Measurements from ENCODE around the gene AXIN2. TPM values are rescaled to one million over a fixed set of nuclear protein-coding genes. Genes with fewer than 3 reads are reported as not detected.

AXIN2 gene
- total RNA-seq, 1 donor from 2014 or later, result 18.0 TPM

DNA sequence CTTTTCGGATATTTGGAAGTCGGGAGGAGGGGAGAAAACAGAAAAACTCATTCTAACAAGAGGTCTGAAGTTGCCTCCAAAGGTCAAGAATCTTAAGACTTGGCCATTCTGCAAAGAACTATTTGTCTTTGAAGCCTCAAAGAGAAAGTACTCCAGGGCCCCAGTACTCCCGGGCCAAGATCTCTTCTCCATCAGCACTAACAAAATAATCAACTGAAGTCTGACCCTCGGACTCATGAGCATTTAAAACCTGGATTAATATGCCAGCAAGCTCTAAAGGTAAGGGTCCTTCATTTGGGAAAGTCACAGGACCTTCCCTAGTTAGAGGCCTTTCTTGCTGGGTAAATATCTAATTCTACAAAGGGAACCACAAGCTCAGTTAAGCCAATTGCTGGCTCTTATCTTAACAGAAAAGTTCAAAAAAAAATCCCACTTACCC, 4.5 kb downstream of the AXIN2 start:
- no peak for DNase-seq (ENCODE audit: low spot score)
- no peak for ATAC-seq
- intact Hi-C loops (cut with DNase I), result no loop called here

DNA sequence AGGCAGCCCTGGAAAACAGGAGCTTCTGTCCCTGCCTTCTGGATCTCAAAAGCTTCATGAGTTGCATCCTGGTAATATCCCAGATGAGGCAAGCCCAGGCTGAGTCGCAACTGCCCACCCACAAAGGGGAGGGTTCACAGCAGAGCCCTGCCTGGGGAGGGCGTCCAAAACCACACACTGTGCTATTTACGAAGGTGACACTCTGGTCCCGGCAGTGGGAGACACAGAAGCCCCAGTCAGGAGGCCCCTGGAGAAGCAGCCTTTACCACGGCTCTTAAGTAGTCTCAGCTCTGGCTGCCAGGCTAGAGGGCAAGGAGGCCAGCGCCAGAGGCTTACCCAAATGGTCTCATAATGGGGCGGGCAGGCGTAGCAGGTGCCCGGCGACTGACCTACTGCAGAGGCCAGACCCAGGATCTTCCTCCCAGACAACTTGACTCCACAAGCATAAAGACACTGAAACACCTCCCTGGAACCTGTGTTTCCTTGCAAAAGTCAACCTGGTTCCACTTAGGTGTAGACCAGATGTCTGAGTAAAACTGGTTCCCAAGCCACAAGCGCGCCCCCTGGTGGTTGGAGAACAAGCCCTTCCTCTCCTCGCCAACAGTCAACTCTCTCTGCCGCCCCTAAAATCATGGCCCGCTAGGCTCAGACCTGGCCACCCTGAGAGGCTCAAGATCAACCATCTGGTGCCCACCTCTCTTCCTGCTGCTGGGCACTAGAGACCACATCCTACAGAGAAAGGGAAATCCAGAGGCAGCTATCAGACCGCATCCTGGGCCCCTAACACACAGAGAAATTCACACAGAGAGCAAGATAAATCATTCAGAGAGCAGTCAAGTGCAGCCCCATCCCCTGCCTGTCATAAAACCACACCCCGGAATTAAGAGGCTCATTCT, 5.2 kb downstream of the AXIN2 start:
- DNase-seq (ENCODE audit: low spot score) (peak; percentile 89), ATAC-seq (peak; percentile 37)
- intact Hi-C loops (cut with DNase I), result no loop called here

DNA sequence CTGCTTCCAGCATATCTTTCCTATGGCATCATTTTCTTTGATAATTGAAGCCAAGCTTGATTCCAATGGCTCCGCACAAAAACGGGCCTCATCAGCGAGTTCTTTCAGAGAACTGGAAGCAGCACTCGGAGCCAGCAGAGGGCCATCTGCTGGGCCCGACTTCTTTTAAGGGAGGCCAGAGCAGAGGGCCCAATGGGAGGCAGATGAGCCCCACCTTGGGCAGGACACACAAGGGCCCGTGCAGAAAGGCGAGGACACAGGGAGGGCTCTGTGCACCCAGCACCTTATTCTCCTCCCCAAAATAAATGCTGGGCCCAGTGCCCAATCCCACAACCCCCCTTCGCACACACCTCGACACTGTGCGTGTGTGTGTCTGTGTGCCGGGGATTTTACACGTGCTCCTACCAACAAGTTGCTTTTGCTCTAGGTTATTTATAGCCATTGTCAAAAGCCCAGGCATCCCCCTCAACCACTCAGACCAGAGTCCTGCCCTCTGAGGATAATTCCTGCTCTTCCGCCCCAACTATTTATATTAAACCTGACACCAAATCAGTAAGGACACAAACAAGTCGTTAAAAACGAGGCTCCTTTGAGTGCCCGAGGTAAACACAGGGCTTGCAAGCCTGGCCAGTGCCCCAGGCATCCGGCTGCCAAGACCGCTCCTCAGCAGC, 6.8 kb downstream of the AXIN2 start:
- no peak for DNase-seq (ENCODE audit: low spot score)
- intact Hi-C loops (cut with DNase I), result no loop called here
- peak; percentile 36 for ATAC-seq

DNA sequence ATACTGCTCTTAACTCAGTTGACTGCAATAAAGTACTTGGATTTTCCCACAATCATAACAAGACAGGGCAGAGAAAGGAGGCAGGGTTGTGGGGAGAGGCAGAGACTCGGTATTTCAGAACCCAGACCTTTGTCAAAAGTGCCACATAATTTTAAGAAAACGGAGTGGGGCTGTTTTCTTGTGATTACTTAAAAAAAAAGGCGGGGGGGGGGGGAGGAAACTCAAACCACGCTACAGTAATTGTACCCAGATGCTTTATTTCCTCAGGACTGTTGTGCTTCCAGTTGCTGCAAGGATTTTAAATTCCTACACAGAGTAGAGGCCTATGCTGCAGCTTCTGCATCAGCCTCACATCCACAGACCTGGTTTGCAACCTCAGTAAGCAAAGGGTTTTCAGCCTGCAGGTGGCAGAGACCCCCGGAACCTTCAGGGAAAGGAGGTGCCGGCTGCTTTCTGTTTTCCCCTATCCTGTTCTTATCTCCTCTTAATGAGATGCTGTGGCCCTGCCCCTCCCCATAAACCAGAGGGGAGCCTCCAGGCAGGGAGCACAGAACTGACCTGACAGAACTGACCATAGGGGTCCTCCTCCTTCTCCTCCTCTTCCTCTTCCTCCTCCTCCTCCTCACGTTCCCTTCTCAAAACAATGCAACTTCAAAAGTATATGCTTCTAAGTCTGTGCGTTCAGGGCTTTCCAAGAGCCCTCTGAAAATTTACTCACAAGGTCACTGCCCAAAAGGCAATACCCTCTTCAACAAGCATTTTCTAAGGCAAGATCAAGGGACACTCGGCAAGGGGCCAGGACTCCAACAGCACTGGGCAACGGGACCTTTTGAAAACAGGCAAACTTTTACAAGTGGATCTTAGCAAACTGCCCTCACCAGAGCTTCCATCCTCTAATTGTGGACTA, 7.5 kb downstream of the AXIN2 start:
- intact Hi-C loops (cut with DNase I), result no loop called here
- DNase-seq (ENCODE audit: low spot score) (no peak), ATAC-seq (peak; percentile 24)

DNA sequence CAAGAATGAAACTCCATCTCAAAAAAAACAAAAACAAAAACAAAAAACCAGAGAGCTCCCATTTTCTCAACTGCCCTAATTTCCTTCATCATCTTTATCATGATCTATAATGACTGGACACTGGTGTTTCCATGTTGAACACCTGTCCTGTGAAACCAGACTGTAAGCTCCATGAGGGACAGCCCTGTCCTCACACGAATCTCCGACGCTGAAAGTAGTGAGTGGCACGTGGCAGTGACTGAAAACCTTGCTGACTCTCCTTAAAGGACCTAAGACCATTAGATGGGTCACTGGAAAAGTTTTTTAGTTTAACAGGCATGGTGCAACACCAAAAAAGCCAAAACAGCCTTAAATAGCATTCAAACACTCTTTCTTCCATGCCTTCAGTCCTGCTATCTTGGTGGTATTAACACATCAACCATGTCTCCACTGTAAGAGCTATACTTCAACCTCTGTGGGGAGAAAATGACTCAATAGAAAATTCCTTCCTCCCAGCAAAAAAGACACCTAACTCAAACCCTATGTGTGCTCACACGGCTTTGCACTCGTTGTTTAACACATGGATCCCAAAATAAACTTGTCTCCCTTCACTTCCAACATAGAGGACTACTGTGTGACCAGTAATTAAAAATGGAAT, 8.3 kb downstream of the AXIN2 start:
- DNase-seq (ENCODE audit: low spot score) (no peak), ATAC-seq (no peak)
- intact Hi-C loops (cut with DNase I), result no loop called here

DNA sequence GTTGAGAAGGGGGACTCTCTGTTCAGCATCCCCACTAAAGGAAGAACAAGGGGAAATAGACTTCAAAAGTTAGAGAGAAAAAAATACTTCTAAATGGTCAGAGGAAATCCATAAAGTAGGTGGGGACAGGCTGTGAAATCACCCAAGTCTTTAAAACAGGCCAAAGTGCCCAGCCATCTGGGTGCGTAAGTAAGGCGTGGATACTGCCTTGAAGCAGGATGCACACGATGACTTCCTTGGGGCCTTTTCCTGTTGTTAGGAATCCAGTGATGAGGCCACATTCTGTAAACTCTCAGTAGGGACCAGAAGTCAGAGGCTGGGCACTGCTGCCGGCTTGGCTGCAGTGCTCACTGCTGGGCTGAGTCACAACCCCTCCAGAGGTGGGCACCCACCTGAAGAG, 9.2 kb downstream of the AXIN2 start:
- ATAC-seq (no peak), DNase-seq (ENCODE audit: low spot score) (no peak)
- intact Hi-C loops (cut with DNase I), result no loop called here

DNA sequence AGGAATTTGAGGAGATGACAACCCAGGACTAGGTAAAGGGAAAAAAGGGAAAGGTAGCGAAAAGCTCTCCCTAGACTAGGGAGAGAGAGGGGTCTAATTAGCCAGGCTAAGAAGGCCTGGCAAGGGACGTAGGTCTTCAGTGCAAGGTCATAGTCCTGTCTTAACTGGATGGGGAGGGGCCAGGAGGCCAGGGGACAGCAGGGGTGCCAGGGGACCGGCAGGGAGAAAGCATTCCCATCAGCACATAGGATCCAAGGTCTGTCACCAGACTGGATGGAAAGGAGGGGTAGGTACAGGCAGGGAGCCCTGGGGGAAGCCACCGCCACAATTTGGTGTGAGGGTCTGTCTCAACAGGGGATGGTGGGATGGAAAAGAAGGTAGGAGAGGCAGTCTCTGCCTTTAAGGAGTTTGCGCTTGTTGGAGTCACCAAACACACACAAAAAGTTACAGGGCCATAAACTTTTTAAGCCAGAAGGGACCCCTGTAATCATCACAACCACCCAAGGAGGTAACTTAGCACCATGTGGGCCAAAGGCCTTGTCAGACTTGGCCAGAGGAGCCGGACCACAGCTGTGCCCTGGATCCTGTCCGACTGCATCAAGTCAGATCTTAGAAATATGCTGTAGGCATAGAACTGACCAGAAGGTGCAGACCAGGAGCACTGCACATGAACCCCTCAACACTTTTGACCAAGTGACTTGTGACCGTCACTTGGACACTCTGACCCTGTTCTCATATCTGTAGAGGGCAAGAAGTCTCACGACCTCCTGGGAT, 10.0 kb downstream of the AXIN2 start:
- intact Hi-C loops (cut with DNase I), result no loop called here
- no peak for ATAC-seq

DNA sequence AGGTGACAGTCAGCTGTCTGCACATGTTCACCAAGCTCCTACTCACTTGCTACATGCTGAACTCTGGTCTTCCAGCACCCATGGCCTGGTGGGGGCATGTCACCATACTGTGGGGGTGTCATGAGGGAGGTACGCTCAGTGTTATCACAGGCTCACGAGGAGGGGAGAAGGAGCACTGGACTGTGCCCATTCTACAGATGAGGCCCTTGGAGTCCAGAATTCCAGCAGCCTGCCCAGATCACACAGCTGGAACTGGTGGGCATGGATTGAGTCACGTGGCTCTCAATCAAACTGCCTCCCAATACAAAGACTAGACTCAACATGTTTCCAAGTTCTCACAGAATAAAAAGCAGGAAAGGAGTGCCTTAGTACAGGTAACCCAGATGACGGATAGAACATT, 10.7 kb downstream of the AXIN2 start:
- intact Hi-C loops (cut with DNase I), result no loop called here
- ATAC-seq (no peak), DNase-seq (ENCODE audit: low spot score) (no peak)

More for the DNA sequence above, 10.0 kb downstream of the AXIN2 start:
- no peak for DNase-seq (ENCODE audit: low spot score)

DNA sequence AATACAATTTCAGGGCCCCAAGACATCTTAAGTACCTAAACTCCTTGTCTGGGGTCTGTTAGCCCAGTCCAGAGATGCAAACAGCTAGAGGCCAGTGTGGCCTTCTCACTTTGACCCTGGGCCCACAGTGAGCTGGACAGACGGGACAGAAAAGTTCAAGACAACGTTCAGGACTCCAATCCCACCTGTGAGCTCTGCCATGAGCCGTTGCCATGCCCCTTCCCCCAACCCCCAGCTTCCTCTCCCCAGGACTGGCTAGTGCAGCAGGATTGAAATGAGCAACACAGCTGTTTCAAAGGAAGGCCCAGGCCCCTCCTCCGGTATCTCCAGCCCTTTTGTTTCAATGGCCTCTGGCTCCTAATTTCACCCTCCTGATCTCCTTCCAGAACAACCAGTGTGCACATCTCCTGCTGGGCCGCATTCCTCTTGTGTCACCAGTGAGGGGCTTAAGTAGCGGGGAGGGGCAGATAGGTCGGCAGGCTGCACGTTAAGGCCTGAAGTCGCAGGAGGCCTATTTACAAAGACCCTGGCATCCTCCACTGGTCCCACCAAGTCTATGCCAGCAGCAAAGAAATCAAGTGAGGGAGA, 11.3 kb downstream of the AXIN2 start:
- no peak for DNase-seq (ENCODE audit: low spot score)
- ATAC-seq, result no peak
- intact Hi-C loops (cut with DNase I), result no loop called here

DNA sequence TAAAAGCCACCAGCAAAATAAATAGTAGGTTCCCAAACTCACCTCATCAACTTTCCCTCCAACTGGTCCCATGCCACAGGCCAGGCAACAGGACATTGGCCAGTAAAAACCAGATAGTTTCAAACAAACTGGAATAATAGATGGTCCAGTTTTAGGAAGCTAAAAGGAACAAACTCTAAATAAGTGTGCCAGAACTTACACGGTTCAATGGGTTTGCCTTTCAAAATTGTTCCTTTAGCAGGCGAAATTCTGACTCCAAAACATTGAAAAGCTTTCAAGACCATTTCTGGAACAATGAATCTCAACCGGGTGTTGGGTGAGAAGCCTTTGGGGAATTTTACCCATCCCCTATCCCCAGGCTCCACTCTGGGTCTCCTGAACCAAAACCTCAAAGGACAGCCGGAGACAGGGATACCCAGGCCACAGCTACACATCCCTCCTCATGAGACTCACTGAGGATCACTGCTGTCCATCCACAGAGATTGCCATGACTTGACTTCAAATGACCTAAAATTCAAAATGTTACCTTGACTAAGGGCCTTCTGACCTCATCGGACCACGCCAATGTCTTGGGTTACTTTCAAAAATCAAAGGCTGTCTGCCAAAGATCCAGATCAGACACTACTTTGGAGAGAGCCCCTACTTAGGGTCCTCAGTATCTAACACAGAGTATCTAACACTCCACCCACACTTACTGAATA, 13.0 kb downstream of the AXIN2 start:
- ATAC-seq (no peak), DNase-seq (ENCODE audit: low spot score) (no peak)
- intact Hi-C loops (cut with DNase I), result no loop called here

DNA sequence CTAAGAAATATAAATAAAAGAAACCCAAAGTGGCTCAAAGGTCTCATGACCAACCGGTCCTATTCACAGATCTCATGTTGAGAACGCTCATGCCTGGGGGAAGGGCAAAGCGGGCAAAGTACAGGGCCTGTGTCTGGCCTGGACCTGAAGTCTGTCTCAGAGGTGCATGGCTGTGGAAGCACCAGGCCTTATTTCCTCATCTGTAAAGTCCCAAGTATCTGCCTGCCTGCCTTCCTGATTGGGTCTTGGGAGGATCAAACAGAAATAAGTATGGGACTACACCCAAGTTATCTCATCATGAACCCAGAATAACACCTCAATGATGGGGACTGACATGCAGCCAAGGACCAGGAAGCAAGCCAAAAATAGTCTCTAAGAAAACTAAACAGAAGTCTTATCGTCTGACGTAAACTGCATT, 14.2 kb downstream of the AXIN2 start:
- no peak for DNase-seq (ENCODE audit: low spot score)
- intact Hi-C loops (cut with DNase I), result no loop called here
- ATAC-seq, result peak; percentile 74

DNA sequence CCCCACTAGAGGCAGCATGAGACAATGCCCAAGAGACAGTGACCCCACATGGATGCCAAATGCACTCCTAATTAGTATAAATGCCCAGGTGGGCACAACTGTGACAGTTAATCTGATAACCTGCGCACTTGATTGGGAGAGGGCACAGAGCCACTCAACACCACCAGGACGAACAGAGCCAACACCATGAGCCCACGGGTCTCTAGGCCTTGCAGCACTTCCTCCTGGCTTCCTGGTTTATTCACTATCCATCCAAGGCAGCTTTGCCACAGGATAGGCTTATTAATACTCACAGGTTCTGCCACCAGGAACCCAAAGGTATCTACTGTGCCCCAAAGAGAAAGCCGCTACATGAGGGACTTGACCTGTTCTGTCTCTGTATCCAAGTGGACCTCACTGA, 14.9 kb downstream of the AXIN2 start:
- DNase-seq (ENCODE audit: low spot score), result no peak
- intact Hi-C loops (cut with DNase I), result no loop called here
- no peak for ATAC-seq

DNA sequence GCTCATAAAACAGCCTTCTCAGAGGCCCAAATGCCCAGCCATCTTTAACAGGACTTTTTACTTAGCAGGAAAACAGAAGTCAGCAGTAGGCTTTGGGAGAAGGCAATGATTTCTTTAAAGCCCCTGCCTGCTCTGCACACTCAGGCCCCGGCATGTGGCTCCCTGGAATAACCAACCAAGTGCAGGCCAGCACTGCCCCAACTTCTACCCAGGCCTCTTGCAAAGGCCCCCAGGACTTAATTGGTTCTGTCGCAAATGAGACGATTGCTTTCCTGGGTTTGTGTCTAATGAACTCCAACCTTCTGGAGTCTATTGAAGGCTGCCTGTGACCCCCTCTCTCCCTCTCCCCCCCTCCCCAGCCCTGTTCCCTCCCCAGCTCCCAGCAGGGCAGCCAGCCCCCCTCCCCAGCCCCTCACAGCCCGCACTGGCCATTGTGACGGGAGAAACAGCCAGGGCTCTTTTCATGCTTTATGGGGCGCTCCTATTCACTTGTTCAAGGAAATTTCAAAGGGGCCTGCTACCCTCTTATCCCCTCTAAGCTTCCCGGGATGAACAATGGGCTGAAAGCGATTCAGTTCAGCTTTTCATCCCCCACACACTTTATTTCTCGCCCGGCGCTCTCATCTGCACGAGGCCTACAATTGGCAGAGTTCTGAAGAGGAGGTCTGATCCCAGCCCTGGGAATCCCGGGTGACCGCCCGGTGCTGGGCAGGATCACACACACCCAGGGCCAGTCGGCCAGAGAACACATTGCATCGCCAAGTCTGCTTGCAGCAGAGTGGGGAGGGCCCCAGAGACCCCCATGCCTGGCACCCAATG, 15.5 kb downstream of the AXIN2 start:
- ATAC-seq, result no peak
- intact Hi-C loops (cut with DNase I), result no loop called here

DNA sequence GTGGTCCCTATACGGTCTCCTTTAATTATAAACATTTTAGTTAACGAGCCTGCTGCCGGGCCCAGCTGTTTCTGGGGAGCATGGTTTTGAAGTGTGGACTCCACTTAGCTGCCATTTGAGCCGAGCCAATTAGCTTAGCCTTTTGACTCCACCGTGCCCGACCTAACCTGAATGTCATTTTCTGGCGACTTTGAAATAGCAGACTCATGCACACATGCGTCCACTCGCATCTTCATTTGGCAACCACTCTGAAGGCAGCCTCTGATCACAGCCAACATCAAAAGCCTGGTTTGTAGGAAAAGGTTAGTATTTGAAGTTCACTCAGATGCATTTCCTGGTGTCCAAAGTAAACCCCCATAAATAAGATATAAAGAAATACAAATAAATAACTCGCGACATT, 16.8 kb downstream of the AXIN2 start:
- DNase-seq (ENCODE audit: low spot score), result no peak
- intact Hi-C loops (cut with DNase I), result no loop called here
- no peak for ATAC-seq

More for the DNA sequence above, 15.5 kb downstream of the AXIN2 start:
- no peak for DNase-seq (ENCODE audit: low spot score)

DNA sequence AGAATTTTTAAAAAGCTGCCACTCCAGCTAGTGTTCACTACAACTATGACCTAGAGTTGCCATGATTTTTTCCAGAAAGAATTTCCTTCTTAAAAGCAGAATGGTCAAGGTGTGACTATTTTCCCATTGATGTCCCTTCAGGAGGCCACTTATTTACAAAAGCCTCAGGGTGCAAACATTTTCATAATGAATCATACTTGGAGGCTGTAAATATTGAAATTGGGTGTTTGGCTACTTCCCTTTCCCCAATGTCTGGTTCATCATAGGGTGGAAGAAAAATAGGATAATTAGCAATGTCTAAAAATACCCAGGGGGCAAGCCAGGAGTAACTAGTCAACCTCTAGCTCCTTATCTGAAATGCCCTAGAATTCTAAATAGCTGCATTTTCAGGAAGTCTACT, 18.8 kb downstream of the AXIN2 start:
- ATAC-seq (no peak), DNase-seq (ENCODE audit: low spot score) (no peak)
- intact Hi-C loops (cut with DNase I), result no loop called here

DNA sequence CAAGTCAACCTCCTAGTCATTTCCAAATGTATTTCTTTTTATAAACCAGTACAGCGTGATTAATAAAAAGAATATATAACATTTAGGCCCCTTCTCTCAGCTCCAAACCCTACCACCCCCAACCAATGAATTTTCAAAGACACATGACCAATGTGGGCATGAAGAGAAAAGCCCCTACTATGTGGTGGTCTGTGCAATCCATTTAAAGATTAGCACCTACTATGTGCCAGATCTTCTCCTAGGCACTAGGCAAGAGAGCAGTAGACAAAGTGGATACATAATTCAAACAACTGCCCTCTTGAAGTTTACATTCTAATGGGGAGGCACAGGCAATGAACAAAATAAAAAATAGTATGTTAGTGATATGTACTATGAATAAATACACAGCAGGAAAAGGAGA, 19.4 kb downstream of the AXIN2 start:
- intact Hi-C loops (cut with DNase I), result no loop called here
- DNase-seq (ENCODE audit: low spot score), result no peak
- ATAC-seq, result no peak

DNA sequence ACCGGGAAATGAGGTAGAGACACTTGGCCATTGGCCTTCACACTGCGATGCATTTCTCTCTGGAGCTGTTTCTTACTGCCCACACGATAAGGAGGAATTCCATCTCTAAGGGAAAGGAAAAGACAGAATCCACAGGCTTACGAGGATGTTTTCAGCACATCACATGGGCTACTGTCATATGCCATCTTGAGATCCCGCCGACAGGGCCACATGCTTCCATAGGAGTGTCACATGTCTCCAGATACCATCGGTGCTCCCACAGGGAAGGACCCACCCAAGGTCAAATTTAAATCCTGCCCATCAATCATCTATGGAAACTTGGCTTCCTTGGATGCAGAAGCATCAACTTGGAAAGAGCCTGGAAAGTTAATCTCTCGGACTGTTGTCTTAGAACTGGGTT, 20.0 kb downstream of the AXIN2 start:
- intact Hi-C loops (cut with DNase I), result no loop called here
- no peak for DNase-seq (ENCODE audit: low spot score)

More for the DNA sequence above, 20.0 kb downstream of the AXIN2 start:
- no peak for ATAC-seq

Data from sciatic nerve (tissue), 2 donors.